Suprapubic skin (tissue), 4 donors: ENCODE results near the gene RND1.

Experiments used
- EP300 ChIP-seq: sonication (generic); formaldehyde crosslinking; IDR thresholded peaks from one replicate; pipeline ENCODE4 v1.6.1; 2017; ENCODE audit warnings: antibody characterized with exemption
- POLR2A ChIP-seq, 2 donors: fragments of 450-650 bp; IDR thresholded peaks; one replicate each; pipeline ENCODE4 v1.6.1; 2017; ENCODE audit warnings: antibody characterized with exemption in 2 of 2, mild to moderate bottlenecking in 2 of 2, moderate library complexity in 2 of 2
- POLR2AphosphoS5 ChIP-seq, 3 donors: sonication (generic); formaldehyde crosslinking; IDR thresholded peaks; one replicate each; pipeline ENCODE4 v1.6.1; 2017; ENCODE audit warnings: antibody characterized with exemption in 3 of 3
- TF ChIP-seq, protein P1 (sequence below), 2 donors: fragments of 200-600 bp in 1 of 2; fragments of 450-650 bp in 1 of 2; sonication (generic) in 1 of 2; IDR thresholded peaks; one replicate each; pipeline ENCODE4 v1.5.1; 2016 to 2019; ENCODE audit warnings: antibody characterized with exemption in 2 of 2, mild to moderate bottlenecking in 1 of 2, moderate library complexity in 1 of 2

DNA sequence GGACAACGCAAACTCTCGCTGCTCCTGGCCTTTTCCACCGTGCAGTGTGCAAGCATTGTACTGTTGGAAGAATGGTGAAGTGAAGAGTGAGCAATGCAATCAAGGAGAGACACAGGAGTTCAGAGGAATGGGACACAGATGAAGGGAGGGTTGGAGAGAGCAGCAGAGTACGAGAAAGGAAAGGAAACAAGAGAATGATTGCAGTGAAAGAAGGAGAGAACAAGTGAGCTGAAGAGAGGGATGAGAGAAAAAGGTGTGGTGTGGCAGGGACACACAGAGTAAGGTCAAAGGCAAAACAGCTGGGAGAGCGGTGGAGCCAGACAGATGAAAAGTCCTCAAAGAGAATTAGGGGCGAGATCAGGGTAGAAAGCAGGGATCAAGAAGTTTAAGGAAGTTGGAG lies 34.4 kb downstream of the RND1 start:
- TF ChIP-seq, protein P1, sequence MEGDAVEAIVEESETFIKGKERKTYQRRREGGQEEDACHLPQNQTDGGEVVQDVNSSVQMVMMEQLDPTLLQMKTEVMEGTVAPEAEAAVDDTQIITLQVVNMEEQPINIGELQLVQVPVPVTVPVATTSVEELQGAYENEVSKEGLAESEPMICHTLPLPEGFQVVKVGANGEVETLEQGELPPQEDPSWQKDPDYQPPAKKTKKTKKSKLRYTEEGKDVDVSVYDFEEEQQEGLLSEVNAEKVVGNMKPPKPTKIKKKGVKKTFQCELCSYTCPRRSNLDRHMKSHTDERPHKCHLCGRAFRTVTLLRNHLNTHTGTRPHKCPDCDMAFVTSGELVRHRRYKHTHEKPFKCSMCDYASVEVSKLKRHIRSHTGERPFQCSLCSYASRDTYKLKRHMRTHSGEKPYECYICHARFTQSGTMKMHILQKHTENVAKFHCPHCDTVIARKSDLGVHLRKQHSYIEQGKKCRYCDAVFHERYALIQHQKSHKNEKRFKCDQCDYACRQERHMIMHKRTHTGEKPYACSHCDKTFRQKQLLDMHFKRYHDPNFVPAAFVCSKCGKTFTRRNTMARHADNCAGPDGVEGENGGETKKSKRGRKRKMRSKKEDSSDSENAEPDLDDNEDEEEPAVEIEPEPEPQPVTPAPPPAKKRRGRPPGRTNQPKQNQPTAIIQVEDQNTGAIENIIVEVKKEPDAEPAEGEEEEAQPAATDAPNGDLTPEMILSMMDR (IDR thresholded peaks at IDR 0.05), result no peak
- TF ChIP-seq POLR2AphosphoS5 (IDR thresholded peaks at IDR 0.05) (no peak), POLR2A (IDR thresholded peaks at IDR 0.05) (no peak), EP300 (no peak)
